DMS79 treated with DMSO at 0.1 percent for 48 hours (cell line): ENCODE results near the gene WDR70.
"Not testable (repeated sequence)": the region's sequence is repeated elsewhere in the genome, so short reads cannot be mapped to it uniquely, and the experiment has no call there.

Experiments used
- DNase-seq: peaks from one replicate; lab custom pipeline; 2025; lab: John Stamatoyannopoulos, UW

The WDR70 gene

DNA sequence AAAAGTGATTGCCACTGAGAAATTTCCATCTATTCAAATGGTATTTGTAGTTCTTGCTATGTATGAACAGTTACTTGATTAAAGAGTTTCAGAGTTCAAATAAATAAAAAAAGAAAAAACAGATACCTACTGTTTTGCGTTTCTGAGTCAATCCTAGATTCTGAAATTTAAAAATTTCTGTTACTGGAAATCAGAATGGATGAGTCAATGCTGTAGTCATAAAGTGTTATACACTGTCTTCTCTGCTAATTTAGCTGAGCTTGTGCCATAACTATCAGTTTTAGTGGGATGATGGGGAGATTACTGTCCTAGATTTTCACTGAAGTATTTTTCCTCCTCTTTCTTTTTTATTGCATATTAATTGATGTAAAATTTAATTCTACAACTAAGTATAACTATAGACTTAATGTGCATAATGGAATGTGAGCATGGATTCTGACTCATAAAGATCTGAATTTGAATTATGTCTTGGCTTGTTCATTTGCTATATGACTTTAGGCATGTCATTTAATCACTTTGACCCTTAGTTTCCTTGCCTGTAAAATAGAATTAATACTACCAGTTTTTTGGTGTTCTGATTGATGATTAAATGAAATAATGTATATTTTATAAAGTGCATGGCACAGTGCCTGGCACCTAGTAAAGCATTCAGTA is 75.4 kb downstream of the WDR70 start:
- not testable (repeated sequence) for DNase-seq

DNA sequence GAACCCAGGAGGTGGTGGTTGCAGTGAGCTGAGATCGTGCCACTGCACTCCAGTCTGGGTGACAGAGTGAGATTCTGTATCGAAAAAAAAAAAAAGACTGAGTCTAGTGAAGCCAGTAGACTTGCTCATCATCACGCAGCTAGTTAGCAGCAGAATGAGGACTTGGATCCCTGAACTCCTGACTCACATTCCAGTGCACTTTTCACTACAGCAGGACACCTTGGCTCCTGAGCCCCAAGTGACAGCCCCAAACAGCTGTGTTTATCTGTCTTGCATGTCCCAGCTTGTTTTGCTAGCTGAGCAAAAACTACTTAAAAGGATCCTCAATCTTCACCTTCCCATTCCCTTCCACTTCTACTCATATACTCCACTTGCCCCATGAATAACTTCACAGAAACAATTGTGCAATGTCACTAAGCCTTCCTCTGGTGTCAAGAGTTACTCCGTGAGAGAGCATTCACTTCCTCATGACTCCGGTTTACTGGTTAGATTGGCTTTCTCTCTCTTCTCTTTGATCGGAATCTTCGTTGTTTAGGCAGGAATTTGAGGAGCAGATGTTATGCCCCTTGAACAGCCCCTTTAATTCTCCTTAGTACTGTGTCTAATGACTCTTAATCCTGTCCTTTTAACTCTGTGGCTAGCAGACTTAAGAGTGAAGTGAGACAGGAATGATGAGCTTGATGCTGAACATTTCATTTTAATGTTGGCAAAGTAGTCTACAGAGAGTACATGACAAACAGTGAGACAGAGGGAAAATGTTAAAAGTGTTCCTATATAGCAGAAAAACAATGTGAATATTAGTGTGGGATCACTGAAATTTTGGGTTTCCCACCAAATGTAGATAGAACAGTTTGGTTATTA is 84.3 kb downstream of the WDR70 start:
- DNase-seq = not testable (repeated sequence)

- DNase-seq = not testable (repeated sequence)
Measured at GRCh38 chr5:37464581-37464980, 85.5 kb downstream of the WDR70 start.

DNA sequence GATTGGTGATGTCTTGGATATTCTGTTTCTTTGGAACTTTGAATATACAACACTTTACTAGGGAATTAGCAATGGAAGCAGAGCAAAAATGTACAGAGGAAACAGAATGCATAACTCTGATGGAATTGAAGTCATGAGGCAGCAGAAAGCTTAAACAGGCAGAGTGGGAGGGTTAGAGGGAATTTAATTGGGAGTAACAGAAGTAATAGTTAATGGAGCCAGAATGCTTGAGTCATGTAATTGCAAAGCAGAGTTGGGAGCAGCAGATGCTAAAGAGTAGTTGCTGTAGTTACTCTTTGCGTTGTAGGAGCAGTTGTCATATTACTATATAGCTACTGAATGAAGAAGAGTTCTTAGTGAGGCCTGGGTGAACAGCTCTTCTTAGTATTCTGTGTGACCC is 90.3 kb downstream of the WDR70 start:
- not testable (repeated sequence) for DNase-seq

- no peak for DNase-seq
Measured at GRCh38 chr5:37471666-37472197, 92.6 kb downstream of the WDR70 start.

DNA sequence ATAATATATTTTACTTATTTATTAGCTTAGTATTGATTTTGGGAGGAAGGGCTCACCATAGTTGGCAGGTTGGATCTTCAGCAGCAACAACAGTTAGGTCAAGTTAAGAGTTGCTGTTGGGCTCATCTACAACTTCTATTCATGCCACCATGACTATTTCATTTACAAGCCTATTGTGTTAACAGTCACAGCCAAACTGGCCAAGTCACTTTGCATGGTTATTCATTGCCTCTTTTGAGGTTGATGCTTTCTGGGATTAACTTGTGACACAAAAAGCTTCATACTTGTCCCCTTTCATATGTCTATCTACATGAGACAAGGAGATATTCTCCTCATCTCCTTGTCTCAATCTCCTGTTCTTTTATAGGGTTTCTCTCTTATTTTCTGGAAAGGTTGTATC is 98.3 kb downstream of the WDR70 start:
- DNase-seq = no peak

DNA sequence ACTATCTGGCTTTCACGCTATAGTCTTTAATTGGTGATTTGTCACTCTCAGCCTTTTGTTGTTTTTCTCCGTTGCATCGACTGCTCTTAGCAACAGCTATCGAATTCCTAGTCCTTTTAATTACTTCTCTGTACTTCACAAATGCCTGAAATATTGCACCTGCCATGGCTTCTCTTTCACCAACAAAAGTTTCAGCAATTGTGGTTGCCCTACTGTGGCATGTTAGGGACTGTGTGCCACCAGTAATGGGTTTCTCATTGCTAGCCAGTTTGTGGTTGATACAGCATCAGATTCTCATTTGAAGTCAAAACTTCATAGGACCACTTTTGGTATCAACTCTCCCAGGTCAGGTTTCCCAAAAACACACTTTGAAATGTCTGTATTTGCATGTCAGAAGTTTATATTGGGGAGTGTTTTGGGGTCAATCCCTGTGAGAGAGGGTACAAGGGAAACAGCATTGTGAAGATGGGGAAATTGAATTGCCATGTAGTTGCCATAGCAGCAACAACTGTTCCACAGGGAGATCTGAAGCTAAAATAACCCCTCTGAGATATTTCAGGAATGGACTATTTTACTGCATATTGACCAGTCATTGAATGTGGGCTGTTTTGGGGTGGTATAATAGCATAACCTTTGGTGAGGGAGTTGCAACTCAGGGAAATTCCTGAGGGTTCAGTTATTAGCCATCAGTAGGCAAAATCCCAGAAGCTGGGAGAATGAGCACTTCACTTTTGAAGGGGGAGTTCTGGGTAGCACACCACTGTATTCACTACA is 99.2 kb downstream of the WDR70 start:
- DNase-seq = no peak

DNA sequence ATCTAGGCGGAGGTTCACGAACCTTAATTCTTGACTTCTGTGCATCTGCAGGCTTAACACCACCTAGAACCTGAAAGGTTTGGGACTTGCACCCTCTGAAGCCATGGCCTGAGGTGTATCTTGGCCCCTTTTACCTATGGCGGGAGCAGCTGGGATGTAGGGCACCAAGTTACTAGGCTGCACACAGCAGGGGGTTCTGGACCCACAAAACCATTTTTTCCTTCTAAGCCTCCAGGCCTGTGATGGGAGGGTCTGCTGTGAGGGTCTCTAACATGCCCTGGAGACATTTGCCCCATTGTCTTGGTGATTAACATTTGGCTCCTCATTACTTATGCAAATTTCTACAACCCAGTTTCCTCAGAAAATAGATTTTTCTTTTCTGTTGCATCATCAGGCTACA is 102.3 kb downstream of the WDR70 start:
- DNase-seq = not testable (repeated sequence)

- DNase-seq = no peak
Measured at GRCh38 chr5:37490120-37490810, 111.1 kb downstream of the WDR70 start.

GRCh38 chr5:37490931-37491330 is 111.8 kb downstream of the WDR70 start:
- no peak for DNase-seq

- DNase-seq = no peak
Measured at GRCh38 chr5:37492778-37493555, 113.8 kb downstream of the WDR70 start.

GRCh38 chr5:37494756-37495155 is 115.6 kb downstream of the WDR70 start:
- DNase-seq = no peak

DNA sequence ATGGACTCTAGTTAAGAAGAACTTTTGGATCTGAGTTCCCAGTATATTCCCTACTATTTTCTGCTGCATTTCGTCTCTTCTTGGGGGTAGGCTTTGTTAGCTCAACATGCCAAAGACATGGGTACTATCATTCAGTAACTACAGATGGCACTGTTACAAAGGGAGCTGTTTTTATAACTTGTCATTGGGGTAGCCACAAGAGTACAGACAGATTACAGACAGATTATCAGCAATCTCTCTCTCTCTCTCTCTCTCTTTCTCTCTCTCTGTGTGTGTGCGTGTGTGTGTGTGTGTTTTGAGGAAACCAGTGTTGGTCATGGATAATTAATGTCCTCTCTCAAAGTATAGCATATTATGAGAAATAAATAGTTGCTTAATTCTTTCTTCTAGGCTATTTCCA is 116.1 kb downstream of the WDR70 start:
- DNase-seq = no peak

GRCh38 chr5:37495668-37496347 is 116.7 kb downstream of the WDR70 start:
- DNase-seq = no peak

DNA sequence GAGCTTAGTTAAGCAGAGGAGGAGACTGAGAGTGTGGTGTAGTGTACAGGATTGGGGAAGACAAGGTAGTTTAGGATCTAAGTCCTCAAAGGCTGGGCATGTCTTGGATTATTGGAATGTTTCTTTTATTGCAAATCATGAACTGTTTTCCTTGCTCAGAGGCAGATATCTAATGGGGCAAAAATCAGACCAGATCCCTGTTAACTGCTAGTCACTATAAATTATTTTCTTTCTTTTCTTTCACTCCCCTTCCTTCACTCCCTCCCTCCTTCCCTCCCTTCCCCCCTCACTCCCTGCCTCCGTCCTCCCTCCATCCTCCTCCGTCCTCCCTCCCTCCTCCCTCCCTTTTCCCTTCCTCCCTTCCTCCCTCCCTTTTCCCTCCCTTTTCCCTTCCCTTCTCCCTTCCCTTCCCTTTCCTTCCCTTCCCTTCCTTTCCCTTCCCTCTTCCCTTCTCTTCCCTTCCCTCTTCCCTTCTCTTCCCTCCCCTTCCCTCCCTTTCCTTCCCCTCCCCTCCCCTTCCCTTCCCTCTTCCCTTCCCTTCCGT is 117.9 kb downstream of the WDR70 start:
- no peak for DNase-seq

- no peak for DNase-seq
Measured at GRCh38 chr5:37501152-37501551, 122.0 kb downstream of the WDR70 start.

GRCh38 chr5:37506241-37506640 is 127.1 kb downstream of the WDR70 start:
- DNase-seq = no peak

- DNase-seq = no peak
Measured at GRCh38 chr5:37506722-37507121, 127.6 kb downstream of the WDR70 start.

GRCh38 chr5:37511646-37512045 is 132.5 kb downstream of the WDR70 start:
- no peak for DNase-seq

GRCh38 chr5:37514946-37515345 is 135.8 kb downstream of the WDR70 start:
- no peak for DNase-seq
